Activated naive CD4-positive, alpha-beta T cell treated with anti-CD3 and anti-CD28 coated beads, Interleukin-2, amount 50 U/mL, for 16 hours (primary cell): ENCODE results near the gene VMP1.
A peak's percentile ranks its signal among the peaks of the same experiment; 100 is the strongest.
"Not testable (repeated sequence)": the region's sequence is repeated elsewhere in the genome, so short reads cannot be mapped to it uniquely, and the experiment has no call there.

Source experiments
- DNase-seq: peaks from one replicate; pipeline ENCODE4 v3.0.0-alpha.2; 2020

VMP1 gene

DNA sequence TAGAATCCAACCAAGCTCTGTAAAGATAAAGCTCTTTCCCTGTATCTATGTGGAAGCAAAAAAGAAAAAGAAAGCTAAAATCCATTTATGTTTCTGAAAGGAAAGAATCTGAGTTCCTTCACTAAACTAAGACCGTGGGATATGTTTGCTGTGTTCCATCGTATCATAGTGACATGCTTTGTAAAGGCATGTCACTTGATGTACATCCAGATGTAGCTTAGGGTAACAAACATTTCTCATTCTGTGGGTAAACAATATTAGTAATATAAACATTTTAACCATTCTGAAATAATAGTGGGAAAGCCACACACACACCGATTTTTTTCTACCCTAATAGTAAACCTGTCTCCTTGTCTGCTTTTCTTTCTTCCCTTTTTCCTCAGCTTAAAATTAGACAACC, 107.2 kb downstream of the VMP1 start:
- DNase-seq, result no peak

DNA sequence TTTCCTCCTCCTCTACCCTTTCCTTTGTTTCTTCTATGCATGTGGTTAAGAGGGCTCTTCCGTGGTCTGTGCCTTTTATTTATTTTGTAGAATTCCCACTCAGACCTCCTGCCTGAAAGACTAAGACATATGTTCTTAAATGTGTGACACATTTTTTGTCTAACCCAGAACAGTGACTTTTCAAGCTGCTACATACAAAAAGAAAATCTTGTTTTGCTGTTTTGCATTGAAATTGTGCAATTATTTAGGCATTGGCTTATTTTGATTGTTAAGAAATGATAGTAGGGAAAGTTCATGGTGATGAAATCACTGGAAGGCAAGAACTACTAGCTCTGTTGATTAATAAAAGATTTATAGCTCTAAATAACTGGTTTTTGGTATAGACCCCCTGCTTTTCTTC, 108.5 kb downstream of the VMP1 start:
- DNase-seq, result no peak

DNA sequence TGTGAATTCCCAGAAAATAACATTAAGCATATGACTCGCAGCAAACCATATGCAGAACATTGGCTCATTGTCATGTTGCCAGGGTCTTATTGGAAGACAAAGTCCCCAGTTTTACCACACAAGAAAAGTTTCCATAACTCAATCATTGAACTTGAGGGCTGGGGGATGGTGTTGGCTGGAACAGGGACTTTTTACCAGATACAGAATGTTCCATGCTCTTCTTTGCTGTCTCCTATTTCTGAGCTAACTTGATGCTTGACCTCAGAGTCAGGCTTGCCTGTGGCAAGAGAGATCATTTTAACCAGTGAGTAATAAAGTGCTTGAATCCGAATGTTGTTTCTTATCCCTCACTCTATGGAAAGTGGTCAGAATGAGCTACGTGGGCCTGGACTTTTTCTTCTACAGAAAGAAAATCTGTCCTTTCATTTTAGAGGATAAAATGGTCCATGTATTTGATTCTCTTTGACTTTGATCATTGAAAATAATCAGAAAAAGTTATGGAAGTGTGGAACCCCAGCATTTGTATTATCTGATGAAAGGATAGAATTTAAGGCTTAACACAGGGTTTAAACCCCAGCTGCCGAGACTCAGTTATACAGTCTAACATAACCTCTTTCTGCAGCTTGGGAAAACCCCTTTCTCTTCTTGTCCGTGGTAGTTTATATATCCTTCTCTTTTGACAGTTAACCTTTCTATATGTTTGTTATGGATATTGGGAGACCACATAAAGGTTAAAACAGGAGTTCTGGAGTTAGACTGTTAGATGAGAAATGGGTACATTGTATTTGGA, 118.3 kb downstream of the VMP1 start:
- DNase-seq, result no peak

DNA sequence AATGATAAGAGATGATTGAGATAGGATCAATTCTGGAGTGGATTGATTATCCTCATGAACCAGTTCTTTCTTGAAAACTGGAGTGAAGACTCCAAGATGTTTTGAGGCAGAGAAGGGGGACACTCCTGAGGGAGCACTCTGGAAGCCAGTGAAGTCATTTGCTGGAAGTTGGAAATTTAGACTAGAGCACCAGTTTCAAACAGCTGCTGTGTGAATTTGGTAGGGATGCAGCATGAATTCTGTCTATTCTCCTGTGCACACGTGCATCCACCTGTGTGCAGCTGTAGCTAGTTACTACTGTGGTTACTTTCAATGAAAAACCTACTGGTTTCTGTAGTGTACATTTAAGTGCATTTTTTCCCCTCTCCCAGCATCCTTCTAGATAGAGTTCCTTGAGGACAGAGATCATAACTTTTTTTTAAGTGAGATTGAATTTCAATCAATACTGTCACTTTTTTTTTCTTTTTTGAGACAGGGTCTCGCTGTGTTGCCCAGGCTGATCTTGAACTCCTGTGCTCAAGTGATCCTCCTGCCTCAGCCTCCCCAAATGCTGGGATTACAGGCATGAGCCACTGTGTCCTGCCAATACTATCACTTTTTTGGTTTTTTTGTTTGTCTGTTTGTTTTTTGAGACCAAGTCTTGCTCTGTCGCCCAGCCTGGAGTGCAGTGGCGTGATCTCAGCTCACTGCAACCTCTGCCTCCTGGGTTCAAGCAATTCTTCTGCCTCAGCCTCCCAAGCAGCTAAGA, 119.4 kb downstream of the VMP1 start:
- DNase-seq, result no peak

DNA sequence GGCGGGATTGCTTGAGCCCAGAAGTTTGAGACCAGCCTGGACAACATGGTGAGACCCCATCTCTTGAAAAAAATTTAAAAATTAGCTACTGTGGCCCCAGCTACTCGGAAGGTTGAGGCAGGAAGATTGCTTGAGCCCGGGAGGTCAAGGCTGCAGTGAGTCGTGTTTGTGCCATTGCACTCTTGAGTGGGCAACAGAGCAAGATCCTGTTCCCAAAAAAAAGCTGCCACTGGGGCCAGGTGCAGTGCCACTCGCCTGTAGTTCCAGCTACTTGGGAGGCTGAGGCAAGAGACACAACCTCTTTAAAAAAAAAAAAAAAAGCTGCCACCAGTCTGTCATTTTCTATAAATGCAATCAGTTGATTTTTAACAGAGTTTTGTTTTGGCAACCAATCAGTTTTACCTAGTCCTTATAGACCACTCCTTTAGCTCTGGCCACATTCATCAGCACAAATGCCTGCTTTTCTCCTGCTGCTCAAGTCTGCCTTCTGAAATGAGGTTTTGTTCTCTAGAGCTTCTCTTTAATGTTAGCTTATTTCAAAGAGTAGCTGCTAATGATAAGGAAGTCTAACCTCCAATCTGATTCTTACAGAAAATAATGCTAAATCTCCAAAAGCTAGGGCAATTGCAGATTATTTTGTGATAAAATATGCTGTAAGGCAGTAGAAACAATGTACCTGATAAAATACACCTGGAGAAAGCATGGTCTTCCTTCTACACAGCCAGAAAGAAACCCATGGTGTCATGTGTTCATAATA, 120.4 kb downstream of the VMP1 start:
- DNase-seq, result no peak

DNA sequence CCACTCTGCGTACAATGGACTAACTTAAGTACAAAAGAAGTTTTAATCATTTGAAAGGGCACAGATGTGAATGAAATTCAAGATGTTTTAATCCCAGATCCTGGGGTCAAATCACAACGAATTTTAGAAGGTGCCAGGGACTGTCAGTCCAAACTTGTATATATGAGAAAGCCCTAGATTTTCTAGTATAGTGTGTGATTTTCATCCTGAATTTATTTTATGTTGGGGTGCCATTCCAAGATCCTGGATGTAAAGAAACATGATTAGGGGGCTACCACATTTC, 121.0 kb downstream of the VMP1 start:
- no peak for DNase-seq

DNA sequence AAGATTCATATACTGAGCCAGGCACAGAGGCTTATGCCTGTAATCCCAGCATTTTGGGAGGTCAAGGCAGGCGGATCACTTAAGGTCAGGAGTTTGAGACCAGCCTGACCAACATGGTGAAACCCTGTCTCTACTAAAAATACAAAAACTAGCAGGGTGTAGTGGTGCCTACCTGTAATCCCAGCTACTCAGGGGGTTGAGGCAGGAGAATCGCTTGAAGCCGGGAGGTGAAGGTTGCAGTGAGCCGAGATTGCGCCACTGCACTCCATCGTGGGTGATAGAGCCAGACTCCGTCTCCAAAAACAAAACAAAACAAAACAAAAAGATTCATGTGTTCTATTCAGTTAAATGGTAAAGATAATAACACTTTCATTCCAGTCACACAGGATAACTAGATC, 121.4 kb downstream of the VMP1 start:
- not testable (repeated sequence) for DNase-seq

DNA sequence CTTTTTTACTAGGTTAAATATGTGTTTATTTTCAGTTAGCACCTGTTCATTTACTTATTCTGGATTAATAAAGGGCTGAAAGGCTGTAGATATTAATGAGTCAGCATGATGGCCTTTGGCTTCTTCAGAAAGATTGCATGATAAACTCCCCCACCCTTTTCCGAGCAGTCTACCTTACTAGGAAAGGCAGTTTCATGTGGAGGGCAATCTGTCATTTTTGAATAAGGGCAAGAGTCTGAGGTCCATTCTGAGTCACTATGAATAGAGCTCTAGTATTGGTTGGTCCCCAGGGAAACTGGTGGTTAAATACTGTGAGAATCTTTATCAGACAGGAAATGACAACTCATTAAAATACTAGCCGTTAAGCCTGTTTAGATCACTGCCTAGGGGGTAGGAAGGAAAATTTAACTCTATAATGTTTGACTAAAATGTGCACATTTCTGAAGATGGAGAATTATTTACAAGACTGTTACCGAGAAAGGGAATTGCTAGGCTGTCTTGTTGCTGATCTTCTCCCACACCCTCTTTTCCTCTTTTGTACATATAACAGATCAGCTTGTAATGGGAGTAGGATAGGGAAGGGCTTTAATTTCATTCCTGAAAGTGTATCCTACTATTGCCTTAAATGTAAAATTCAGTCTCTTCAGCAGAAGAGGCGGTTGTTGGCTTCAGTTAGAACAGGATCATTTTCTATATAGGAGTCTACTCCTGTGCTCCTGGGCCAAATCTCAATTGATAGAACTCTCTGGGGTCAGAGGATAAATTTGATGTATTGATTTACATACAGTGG, 122.0 kb downstream of the VMP1 start:
- DNase-seq, result no peak

DNA sequence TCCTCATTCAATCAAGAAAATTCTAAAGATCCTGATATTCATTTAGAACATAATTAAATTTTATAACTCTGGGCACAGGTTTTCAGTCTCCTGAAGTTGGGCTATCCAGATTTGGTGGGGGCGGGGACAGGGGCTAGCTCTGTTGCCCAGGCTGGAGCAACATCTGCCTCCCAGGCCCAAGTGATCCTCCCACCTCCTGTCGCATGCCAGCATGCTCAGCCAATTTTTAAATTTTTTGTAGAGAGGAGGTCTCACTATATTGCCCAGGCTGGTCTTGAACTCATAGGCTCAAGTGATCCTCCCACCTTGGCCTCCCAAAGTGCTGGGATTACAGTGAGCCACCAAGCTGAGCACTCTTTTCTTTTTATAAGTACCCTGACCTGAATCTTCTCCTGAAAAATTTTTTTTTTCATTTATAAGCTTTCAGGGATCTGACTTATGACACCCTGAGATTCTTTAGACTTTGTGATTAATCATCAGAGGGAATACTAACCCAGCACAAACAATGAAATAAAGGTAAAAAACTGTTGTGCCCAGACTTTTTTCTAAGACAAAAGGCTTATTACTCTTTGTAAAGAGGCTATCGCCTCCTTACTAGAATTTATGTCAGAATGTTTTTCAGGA, 122.7 kb downstream of the VMP1 start:
- DNase-seq, result no peak

DNA sequence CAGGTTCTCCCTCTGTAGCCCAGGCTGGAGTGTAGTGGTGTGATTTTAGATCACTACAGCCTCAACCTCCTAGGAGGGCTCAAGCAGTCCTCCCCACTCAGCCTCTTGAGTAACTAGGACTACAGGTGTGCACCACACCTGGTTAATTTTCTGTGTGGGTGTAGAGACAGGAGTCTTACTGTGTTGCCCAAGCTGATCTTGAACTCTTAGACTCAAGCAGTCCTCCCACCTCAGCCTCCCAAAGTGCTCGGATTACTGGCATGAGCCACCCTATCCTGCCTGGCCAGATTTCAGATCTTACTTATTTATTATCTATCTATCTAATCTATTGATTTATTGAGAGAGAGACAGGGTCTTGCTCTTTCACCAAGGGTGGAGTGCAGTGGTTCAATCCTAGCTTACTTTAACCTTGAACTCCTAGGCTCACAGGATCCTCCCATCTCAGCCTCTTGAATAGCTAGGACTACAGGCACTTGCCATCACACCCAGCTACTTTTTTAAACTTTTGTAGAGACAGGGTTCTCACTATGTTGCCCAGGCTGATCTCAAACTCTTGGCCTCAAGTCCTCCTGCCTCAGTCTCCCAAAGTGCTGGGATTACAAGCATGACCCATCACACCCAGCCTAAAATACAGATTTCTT, 123.5 kb downstream of the VMP1 start:
- no peak for DNase-seq

DNA sequence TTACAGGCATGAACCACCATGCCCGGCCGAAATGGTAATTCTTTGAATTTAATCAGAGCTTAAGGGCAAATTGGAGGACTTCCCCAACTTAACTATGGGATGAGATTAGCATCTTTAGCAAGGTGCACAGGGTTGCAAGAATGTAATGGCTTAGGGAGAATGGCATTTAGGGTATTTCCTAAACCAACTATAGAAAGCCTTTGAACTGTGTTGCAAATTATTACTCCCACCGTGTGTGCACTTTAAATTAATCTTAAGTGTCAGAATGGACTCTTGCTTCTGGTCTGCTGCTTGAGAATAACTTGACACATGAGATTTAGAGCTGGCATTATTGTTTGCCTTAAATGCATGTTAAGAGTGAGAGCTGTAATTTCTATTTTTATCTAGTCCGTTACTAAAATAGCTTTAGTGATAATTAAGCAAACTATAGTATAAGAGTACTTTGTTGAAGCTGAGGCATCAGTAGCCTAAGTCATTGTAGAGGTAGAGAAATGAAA, 125.5 kb downstream of the VMP1 start:
- DNase-seq, result no peak

DNA sequence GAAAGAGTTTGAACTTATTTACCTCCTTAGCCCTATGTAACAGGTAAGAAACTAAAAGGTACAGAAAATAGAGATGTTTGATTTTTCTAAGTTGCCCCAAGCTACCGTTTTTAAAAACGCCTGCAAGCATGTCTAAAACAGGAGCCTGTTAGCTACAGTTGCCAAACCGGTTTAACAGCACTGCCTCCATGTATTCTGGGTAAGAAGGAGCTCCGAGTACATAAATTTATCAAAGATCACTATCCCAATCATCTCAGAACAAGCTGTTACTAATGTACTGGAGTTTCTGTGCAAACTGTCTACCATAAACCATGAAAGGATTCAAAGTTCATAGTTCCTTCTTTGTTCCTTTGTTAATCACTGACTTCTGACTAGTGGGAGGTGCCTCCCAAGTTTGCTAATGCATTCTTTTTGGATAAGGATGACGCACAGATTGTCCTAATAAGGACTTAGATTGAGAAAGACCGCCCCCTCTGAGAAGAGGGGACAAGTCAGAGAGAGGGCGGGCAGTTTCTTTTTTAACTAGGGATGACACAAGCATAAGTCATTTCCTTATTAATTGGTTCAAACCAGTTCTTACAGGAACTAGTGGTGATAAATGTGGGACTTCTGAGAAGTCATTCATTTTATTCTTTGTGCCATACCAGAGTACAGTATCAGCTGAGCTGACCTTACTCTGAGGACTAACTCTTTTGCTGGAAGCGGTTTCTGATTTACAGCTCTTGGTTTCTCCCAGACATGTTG, 130.0 kb downstream of the VMP1 start:
- DNase-seq, result peak; percentile 63

DNA sequence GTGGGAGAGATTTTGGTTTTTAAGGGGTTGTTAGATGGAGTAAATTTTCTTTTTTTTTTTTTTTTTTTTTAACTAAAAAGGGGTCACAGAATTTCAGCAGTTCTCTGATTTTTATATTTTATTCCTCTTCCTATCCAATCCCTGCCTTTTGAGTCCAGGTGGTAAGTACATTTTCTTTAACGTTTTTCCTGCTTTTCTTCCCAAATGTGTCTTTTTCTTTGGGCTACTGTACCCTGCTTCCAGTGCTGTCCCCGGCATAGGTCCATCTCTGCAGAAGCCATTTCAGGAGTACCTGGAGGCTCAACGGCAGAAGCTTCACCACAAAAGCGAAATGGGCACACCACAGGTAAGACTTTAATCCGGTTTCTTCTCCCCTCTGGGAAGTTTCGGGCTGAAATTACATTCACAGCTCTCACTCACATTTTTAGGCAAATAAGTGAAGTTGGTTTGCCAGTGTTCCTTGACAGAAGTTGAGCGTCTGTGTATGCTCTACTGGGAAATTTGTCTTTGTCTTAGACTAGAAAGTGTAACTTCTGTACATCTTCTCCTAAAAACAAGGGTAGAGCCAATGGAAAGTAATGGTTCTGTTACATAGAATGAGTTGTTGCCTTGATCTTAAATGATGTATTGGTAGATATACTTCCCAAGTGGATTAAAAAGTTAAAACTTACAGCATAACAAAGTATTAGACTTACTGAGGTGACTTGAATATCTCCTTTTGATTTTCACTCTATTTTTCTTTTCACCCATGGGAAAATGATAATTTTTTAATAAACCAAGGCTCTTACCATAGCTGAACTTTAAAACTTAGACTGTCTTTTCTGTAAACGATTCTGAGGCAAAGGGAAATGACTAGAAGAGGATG, 130.8 kb downstream of the VMP1 start:
- peak; percentile 46 for DNase-seq

DNA sequence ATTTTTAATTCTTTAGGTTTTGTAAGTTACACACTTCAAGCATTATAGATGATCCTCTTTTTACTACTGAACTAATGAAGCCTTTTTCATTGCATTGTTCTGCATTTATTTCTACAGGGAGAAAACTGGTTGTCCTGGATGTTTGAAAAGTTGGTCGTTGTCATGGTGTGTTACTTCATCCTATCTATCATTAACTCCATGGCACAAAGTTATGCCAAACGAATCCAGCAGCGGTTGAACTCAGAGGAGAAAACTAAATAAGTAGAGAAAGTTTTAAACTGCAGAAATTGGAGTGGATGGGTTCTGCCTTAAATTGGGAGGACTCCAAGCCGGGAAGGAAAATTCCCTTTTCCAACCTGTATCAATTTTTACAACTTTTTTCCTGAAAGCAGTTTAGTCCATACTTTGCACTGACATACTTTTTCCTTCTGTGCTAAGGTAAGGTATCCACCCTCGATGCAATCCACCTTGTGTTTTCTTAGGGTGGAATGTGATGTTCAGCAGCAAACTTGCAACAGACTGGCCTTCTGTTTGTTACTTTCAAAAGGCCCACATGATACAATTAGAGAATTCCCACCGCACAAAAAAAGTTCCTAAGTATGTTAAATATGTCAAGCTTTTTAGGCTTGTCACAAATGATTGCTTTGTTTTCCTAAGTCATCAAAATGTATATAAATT, 132.3 kb downstream of the VMP1 start:
- DNase-seq, result no peak

DNA sequence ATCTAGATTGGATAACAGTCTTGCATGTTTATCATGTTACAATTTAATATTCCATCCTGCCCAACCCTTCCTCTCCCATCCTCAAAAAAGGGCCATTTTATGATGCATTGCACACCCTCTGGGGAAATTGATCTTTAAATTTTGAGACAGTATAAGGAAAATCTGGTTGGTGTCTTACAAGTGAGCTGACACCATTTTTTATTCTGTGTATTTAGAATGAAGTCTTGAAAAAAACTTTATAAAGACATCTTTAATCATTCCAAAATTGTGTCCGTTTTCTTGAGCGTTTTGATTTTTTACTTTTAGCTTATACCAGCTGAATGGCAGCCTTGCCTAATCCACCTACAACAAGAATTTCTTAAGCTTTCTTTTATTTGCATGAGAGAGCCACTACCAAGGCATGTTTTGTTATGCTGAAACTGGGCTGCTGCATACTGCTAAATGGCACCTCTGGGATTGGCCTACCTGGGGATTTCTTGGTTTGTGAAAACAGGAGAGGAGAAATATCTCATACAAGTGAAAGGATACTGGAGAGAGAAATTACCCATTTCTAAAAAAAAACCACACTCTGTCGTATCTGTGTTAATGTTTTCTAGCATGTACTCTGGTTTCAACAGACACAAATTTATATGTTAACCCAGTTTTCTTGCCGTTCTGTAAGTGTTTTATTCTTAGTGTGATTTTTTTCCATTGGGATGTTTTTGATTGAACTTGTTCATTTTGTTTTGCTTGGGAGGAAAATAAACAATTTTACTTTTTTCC, 133.1 kb downstream of the VMP1 start:
- DNase-seq, result no peak

DNA sequence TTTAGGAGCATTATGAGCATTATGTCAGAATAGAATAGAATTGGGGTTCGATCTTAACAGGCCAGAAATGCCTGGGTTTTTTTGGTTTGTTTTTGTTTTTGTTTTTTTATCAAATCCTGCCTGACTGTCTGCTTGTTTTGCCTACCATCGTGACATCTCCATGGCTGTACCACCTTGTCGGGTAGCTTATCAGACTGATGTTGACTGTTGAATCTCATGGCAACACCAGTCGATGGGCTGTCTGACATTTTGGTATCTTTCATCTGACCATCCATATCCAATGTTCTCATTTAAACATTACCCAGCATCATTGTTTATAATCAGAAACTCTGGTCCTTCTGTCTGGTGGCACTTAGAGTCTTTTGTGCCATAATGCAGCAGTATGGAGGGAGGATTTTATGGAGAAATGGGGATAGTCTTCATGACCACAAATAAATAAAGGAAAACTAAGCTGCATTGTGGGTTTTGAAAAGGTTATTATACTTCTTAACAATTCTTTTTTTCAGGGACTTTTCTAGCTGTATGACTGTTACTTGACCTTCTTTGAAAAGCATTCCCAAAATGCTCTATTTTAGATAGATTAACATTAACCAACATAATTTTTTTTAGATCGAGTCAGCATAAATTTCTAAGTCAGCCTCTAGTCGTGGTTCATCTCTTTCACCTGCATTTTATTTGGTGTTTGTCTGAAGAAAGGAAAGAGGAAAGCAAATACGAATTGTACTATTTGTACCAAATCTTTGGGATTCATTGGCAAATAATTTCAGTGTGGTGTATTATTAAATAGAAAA, 133.8 kb downstream of the VMP1 start:
- DNase-seq, result not testable (repeated sequence)

DNA sequence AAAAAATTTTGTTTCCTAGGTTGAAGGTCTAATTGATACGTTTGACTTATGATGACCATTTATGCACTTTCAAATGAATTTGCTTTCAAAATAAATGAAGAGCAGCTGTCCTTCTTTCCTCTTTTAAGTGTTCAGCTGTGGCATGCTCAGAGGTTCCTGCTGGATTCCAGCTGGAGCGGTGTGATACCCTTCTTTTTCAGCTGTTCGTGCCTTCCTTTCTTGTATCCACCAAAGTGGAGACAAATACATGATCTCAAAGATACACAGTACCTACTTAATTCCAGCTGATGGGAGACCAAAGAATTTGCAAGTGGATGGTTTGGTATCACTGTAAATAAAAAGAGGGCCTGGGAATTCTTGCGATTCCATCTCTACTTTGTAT, 134.4 kb downstream of the VMP1 start:
- not testable (repeated sequence) for DNase-seq
